Astrocyte (in vitro differentiated cells and primary cell): Measurements from ENCODE around the gene SPPL3. TPM values are rescaled to one million over a fixed set of nuclear protein-coding genes. Genes with fewer than 3 reads are reported as not detected.

Experiments
- DNase-seq: peaks from one replicate; pipeline ENCODE4 v3.0.0-alpha.2; 2010; ENCODE audit warnings: low read depth
- FAIRE-seq: peaks from 2 replicates; lab custom pipeline; 2011; peaks lifted over from hg19 to GRCh38; lab: Jason Lieb, UNC
- H2AFZ ChIP-seq: 2 replicates; pipeline ENCODE4 v1.6.0; 2012; ENCODE audit warnings: low read depth, low read length, inconsistent platforms
- H3K27ac ChIP-seq: 2 replicates; pipeline ENCODE4 v1.5.1; 2011; ENCODE audit warnings: low read depth, low read length, inconsistent platforms
- H3K27me3 ChIP-seq: 2 replicates; pipeline ENCODE4 v1.6.0; 2011; ENCODE audit warnings: low read length, inconsistent platforms; ENCODE audit not compliant: insufficient read depth
- H3K36me3 ChIP-seq: 2 replicates; pipeline ENCODE4 v1.5.1; 2011; ENCODE audit warnings: low read length, inconsistent platforms; ENCODE audit not compliant: insufficient read depth
- H3K4me1 ChIP-seq: 2 replicates; pipeline ENCODE4 v1.5.1; 2011; ENCODE audit warnings: low read length, inconsistent platforms; ENCODE audit not compliant: insufficient read depth
- H3K4me2 ChIP-seq: 2 replicates; pipeline ENCODE4 v1.6.0; 2012; ENCODE audit warnings: low read length, inconsistent platforms
- H3K4me3 ChIP-seq: 2 replicates; pipeline ENCODE4 v1.5.1; 2011; ENCODE audit warnings: low read depth, mild to moderate bottlenecking, low read length, inconsistent platforms; ENCODE audit not compliant: insufficient read depth
- H3K79me2 ChIP-seq: 2 replicates; pipeline ENCODE4 v1.6.0; 2012; ENCODE audit warnings: mild to moderate bottlenecking, low read length, inconsistent platforms; ENCODE audit not compliant: insufficient read depth
- H3K9ac ChIP-seq: 2 replicates; pipeline ENCODE4 v1.6.0; 2012; ENCODE audit warnings: mild to moderate bottlenecking, low read length, inconsistent platforms
- H3K9me3 ChIP-seq: 2 replicates; pipeline ENCODE4 v1.5.1; 2012; ENCODE audit warnings: low read depth, mild to moderate bottlenecking, low read length, inconsistent platforms; ENCODE audit not compliant: insufficient read depth
- H4K20me1 ChIP-seq: 2 replicates; pipeline ENCODE4 v1.6.0; 2012; ENCODE audit warnings: low read length, inconsistent platforms; ENCODE audit not compliant: insufficient read depth
- H3K27ac Mint-ChIP-seq: one replicate; pipeline ENCODE4 v1.8.0; 2021; ENCODE audit warnings: mild to moderate bottlenecking, mixed read lengths; ENCODE audit not compliant: unreplicated experiment
- H3K27me3 Mint-ChIP-seq: one replicate; pipeline ENCODE4 v1.8.0; 2021; ENCODE audit warnings: low read depth, mixed read lengths; ENCODE audit not compliant: unreplicated experiment
- H3K36me3 Mint-ChIP-seq: one replicate; pipeline ENCODE4 v1.8.0; 2021; ENCODE audit warnings: low read depth, mixed read lengths; ENCODE audit not compliant: unreplicated experiment
- H3K4me1 Mint-ChIP-seq: one replicate; pipeline ENCODE4 v1.8.0; 2021; ENCODE audit warnings: low read depth, mixed read lengths; ENCODE audit not compliant: unreplicated experiment
- H3K4me3 Mint-ChIP-seq: one replicate; pipeline ENCODE4 v1.8.0; 2021; ENCODE audit warnings: mild to moderate bottlenecking, moderate library complexity, mixed read lengths; ENCODE audit not compliant: unreplicated experiment
- H3K9me3 Mint-ChIP-seq: one replicate; pipeline ENCODE4 v1.8.0; 2021; ENCODE audit warnings: mild to moderate bottlenecking, mixed read lengths; ENCODE audit not compliant: unreplicated experiment
- EZH2 ChIP-seq: IDR thresholded peaks from 2 replicates; pipeline ENCODE4 v1.6.1; 2012; ENCODE audit warnings: mild to moderate bottlenecking, low read length, inconsistent platforms; ENCODE audit not compliant: insufficient read depth
- total RNA-seq: library from RNA; stranded (reverse); gene quantifications from 2 replicates; pipeline ENCODE4 v1.2.1, GENCODE V29; 2021
- TF ChIP-seq, protein P1 (sequence below): IDR thresholded peaks from 2 replicates; pipeline ENCODE4 v1.5.1; 2011; ENCODE audit warnings: low read depth, mild to moderate bottlenecking, inconsistent platforms, low read length, moderate library complexity; ENCODE audit not compliant: insufficient read depth

Gene SPPL3
- total RNA-seq, 1 donor from 2014 or later = 48.3 TPM

DNA sequence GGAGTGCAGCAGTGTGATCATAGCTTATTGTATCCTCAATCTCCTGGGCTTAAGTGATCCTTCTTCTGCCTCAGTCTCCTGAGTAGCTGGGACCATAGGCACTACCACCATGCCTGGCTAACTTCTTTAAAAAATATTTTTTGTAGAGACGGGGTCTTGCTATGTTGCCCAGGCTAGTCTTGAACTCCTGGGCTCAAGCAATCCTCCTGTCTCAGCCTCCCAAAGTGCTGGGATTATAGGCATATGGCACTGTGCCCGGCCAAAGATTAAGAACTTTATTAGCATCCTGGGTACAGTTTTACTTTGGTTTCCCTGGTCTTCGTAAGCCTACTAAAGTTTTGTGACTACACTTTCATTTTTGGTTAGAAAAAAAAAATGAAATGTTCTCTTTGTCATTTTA lies 94.1 kb downstream of the SPPL3 start:
- Mint-ChIP-seq H3K27me3 (no peaks in the 10 kb centered on the region), H3K36me3 (peaks cover 4% of the 10 kb centered on the region), H3K27ac (no peak overlapping the region), H3K9me3 (no peaks in the 10 kb centered on the region), H3K4me3 (no peak overlapping the region), H3K4me1 (peaks cover 1% of the 10 kb centered on the region)
- Histone ChIP-seq H3K9me3 (no peaks in the 10 kb centered on the region), H3K36me3 (no peaks in the 10 kb centered on the region), H2AFZ (no peak overlapping the region), H3K79me2 (no peaks in the 10 kb centered on the region), H3K27me3 (no peaks in the 10 kb centered on the region), H3K4me3 (no peak overlapping the region), H3K27ac (no peak overlapping the region), H3K4me2 (no peak overlapping the region), H3K9ac (no peak overlapping the region), H3K4me1 (no peaks in the 10 kb centered on the region), H4K20me1 (peaks cover 21% of the 10 kb centered on the region)
- FAIRE-seq (no peak), DNase-seq (no peak)
- TF ChIP-seq EZH2 = no peak
- TF ChIP-seq, protein P1, sequence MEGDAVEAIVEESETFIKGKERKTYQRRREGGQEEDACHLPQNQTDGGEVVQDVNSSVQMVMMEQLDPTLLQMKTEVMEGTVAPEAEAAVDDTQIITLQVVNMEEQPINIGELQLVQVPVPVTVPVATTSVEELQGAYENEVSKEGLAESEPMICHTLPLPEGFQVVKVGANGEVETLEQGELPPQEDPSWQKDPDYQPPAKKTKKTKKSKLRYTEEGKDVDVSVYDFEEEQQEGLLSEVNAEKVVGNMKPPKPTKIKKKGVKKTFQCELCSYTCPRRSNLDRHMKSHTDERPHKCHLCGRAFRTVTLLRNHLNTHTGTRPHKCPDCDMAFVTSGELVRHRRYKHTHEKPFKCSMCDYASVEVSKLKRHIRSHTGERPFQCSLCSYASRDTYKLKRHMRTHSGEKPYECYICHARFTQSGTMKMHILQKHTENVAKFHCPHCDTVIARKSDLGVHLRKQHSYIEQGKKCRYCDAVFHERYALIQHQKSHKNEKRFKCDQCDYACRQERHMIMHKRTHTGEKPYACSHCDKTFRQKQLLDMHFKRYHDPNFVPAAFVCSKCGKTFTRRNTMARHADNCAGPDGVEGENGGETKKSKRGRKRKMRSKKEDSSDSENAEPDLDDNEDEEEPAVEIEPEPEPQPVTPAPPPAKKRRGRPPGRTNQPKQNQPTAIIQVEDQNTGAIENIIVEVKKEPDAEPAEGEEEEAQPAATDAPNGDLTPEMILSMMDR = no peak

DNA sequence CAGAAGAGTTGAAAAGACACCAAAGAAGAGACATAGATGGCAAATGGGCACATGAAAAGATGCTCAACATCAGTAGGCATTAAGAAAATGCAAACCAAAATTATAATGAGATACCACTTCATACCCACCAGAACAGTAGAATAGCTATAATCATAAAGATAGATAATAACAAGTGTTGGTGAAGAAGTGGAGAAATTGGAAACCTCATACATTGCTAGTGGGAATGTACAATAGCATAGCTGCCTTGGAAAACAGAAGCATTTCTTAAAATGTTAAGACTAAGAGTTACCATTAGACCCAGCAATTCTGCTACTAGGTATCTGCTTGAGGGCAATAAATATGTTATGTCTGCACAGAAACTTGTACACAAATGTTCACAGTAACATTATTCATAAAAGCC lies 99.7 kb downstream of the SPPL3 start:
- FAIRE-seq = no peak
- Histone ChIP-seq H3K79me2 (no peaks in the 10 kb centered on the region), H4K20me1 (peaks cover 13% of the 10 kb centered on the region), H2AFZ (no peak overlapping the region), H3K4me3 (no peak overlapping the region), H3K4me2 (no peak overlapping the region), H3K9ac (no peak overlapping the region), H3K4me1 (no peaks in the 10 kb centered on the region), H3K36me3 (no peaks in the 10 kb centered on the region), H3K27me3 (no peaks in the 10 kb centered on the region), H3K9me3 (no peaks in the 10 kb centered on the region), H3K27ac (no peak overlapping the region)
- Mint-ChIP-seq H3K9me3 (no peaks in the 10 kb centered on the region), H3K36me3 (peaks cover 1% of the 10 kb centered on the region), H3K4me3 (no peak overlapping the region), H3K27me3 (no peaks in the 10 kb centered on the region), H3K4me1 (peaks cover 16% of the 10 kb centered on the region), H3K27ac (no peak overlapping the region)
- TF ChIP-seq EZH2 = no peak
- TF ChIP-seq, protein P1 = no peak
- no peak for DNase-seq

DNA sequence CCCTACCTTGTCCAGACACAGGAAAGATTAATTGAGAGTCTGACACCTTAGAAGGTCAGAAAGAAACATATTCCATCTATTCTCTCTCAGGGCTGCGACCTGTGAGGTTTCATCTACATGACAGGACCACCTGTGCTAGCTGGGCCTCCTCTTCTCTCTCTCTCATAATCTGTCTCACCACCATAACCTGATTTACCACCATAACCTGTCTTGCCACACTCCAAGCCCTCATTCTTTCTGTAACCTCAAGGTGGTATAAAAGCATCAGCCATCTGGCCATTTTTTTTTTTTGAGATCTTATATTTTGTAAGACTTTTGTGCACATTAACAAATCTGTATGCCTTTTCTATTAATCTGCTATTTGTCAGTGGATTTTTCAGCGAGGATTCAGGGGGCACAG lies 103.0 kb downstream of the SPPL3 start:
- Histone ChIP-seq H3K4me2 (no peak overlapping the region), H3K9ac (no peak overlapping the region), H2AFZ (no peak overlapping the region), H3K27ac (no peak overlapping the region), H3K36me3 (no peaks in the 10 kb centered on the region), H3K79me2 (no peaks in the 10 kb centered on the region), H3K9me3 (no peaks in the 10 kb centered on the region), H3K4me3 (no peak overlapping the region), H3K4me1 (no peaks in the 10 kb centered on the region), H4K20me1 (peaks cover 18% of the 10 kb centered on the region), H3K27me3 (no peaks in the 10 kb centered on the region)
- H3K4me1 Mint-ChIP-seq = peaks cover 22% of the 10 kb centered on the region
- H3K27me3 Mint-ChIP-seq = no peaks in the 10 kb centered on the region
- H3K27ac Mint-ChIP-seq = no peak overlapping the region
- peaks cover 8% of the 10 kb centered on the region for H3K36me3 Mint-ChIP-seq
- DNase-seq (no peak), FAIRE-seq (no peak)
- TF ChIP-seq EZH2 = no peak
- TF ChIP-seq, protein P1 = no peak
- peaks cover under 1% of the 10 kb centered on the region for H3K9me3 Mint-ChIP-seq
- no peak overlapping the region for H3K4me3 Mint-ChIP-seq
